Activated CD4-positive, alpha-beta T cell treated with anti-CD3 and anti-CD28 coated beads, Interleukin-2, amount 10 ng/mL, durations not matched to agents 7 days and 5 days (primary cell): Measurements from ENCODE around the gene PTPN7. TPM values are rescaled to one million over a fixed set of nuclear protein-coding genes. Genes with fewer than 3 reads are reported as not detected.
A peak's percentile ranks its signal among the peaks of the same experiment; 100 is the strongest.
"Not testable (repeated sequence)": the region's sequence is repeated elsewhere in the genome, so short reads cannot be mapped to it uniquely, and the experiment has no call there.

Experiments used
- CTCF ChIA-PET: fragments of 350-600 bp; sonication (Branson Sonifier 250); formaldehyde crosslinking; loops from one replicate; lab custom pipeline; 2021; ENCODE audit warnings: antibody characterized with exemption; lab: Charles Lee
- POLR2A ChIA-PET: fragments of 350-600 bp; sonication (Branson Sonifier 250); formaldehyde crosslinking; loops from one replicate; lab custom pipeline; 2021; ENCODE audit warnings: antibody characterized with exemption; lab: Charles Lee
- DNase-seq: peaks from one replicate; pipeline ENCODE4 v3.0.0-alpha.2; 2020
- H3K27ac Mint-ChIP-seq: one replicate; pipeline ENCODE4 v1.8.0; 2021; ENCODE audit warnings: mild to moderate bottlenecking, moderate library complexity, mixed read lengths
- H3K27me3 Mint-ChIP-seq: one replicate; pipeline ENCODE4 v1.8.0; 2021; ENCODE audit warnings: mixed read lengths
- H3K36me3 Mint-ChIP-seq: one replicate; pipeline ENCODE4 v1.8.0; 2021; ENCODE audit warnings: low read depth, mixed read lengths
- H3K4me1 Mint-ChIP-seq: one replicate; pipeline ENCODE4 v1.8.0; 2021; ENCODE audit warnings: mixed read lengths
- H3K4me3 Mint-ChIP-seq: one replicate; pipeline ENCODE4 v1.8.0; 2021; ENCODE audit warnings: mild to moderate bottlenecking, moderate library complexity, mixed read lengths
- H3K9me3 Mint-ChIP-seq: one replicate; pipeline ENCODE4 v1.8.0; 2021; ENCODE audit warnings: mixed read lengths
- total RNA-seq, 2 experiments: library from RNA; stranded (reverse); gene quantifications; one replicate each; pipeline ENCODE4 v1.2.3, GENCODE V29; 2021

The PTPN7 gene
- total RNA-seq, 2 experiments from 2014 or later, result 183 to 188 TPM

DNA sequence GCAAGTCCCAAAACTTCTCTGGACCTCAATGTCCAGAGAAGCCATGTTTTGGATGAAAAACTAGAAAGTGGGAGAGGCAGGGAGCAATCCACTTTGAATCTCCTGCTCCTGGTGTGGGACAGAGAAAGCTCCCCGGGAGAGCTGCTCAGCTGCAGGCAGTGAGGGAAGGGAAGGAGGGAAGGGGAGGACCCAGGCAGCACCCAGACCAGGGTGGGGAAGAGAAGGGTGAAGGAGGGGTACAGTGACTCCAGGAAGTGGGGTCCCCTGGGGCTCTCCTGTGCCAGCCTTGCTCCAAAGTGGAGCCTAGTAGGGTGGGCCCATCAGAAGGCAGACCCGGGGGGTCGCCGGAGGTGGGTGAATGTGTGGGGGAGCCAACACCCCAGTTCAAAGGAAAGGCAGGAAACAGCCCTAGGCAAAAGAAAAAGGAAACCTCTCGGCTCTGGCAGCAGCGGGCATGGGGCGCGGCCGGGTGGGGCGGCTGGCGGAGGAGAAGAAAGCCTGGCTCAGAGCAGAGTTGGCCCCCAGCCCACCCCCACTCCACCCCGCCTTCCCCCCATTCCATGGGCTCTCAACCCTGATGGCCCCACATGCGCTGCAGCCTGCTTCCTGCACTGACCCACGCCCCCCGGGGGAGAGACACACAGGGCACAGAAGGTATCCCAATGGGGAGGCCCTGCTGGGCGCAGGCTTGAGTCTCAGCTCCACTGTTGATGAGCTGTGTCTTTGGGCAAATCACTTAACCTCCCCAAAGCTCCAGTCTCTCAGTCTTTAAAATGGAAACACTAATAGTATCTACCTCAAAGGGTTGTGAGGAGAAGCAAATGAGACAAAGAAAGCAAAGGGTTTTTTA is 38.9 kb upstream of the PTPN7 start:
- H3K36me3 Mint-ChIP-seq, result no peaks in the 10 kb centered on the region
- H3K27ac Mint-ChIP-seq, result no peak overlapping the region
- peaks cover 33% of the 10 kb centered on the region for H3K4me1 Mint-ChIP-seq
- ChIA-PET POLR2A (no interaction called here), CTCF (interaction anchor here (1.2 kb wide), 1 partner anchor 10 kb away, joined by 3 read pairs; no protein-coding TSS in a partner anchor)
- no peak overlapping the region for H3K4me3 Mint-ChIP-seq
- H3K27me3 Mint-ChIP-seq, result peaks cover 31% of the 10 kb centered on the region
- H3K9me3 Mint-ChIP-seq, result no peaks in the 10 kb centered on the region
- no peak for DNase-seq

DNA sequence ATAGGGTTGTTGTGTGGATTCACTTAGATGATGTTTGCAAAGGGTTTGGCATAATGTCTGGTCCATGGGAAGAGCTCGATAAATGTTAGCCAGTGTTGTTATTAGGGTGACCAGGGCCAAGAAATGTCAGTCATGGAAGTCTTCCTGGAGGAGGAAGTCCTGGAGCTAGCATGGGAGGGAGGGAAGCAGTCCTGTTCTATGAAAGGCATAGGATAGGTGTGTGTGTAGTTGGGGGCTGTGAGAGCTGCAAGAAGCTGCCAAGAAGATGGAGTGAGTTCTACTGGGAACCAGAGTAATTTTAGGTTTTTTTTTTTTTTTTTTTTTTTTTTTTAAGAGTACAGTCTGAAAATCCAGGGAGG is 37.9 kb upstream of the PTPN7 start:
- Mint-ChIP-seq H3K4me1 (peaks cover 32% of the 10 kb centered on the region), H3K9me3 (no peaks in the 10 kb centered on the region), H3K4me3 (no peak overlapping the region), H3K36me3 (no peaks in the 10 kb centered on the region), H3K27ac (no peak overlapping the region), H3K27me3 (peaks cover 37% of the 10 kb centered on the region)
- ChIA-PET POLR2A (no interaction called here), CTCF (no interaction called here)
- DNase-seq, result no peak

DNA sequence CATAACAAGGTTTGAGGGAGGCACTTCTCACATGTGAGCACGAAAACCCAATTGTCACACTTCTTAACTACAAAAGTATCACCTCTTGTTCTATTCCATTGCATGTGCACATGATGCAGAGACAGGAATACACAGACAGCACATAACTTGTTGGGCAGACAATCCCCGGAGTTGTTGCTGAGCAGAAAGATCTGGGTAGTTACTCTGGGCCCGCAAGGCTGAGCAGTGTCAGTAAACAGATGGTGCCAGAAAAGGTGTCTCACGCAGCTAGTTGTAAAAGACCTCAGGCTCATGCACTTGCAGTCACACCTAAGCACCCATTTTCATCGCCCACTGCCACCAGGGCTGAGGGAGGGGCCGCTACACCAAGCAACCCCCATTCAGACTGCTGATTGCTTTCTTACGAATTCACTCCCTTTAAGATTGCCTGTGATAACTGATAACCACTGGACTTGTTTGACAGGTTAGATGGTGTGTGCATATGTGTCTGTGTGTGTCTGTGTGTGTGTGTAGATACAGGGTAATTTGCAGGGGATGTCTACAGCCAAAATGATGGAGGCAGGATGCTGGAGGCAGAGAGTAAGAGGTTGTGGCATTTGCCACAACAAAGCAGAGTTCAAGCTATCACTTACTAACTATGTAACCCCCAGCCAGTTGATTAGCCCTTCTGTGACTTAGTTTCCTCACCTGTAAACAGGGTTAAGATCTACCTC is 37.4 kb upstream of the PTPN7 start:
- ChIA-PET POLR2A (no interaction called here), CTCF (no interaction called here)
- Mint-ChIP-seq H3K27me3 (peaks cover 38% of the 10 kb centered on the region), H3K9me3 (no peaks in the 10 kb centered on the region), H3K27ac (no peak overlapping the region), H3K4me3 (no peak overlapping the region), H3K36me3 (no peaks in the 10 kb centered on the region), H3K4me1 (peaks cover 32% of the 10 kb centered on the region)
- no peak for DNase-seq

DNA sequence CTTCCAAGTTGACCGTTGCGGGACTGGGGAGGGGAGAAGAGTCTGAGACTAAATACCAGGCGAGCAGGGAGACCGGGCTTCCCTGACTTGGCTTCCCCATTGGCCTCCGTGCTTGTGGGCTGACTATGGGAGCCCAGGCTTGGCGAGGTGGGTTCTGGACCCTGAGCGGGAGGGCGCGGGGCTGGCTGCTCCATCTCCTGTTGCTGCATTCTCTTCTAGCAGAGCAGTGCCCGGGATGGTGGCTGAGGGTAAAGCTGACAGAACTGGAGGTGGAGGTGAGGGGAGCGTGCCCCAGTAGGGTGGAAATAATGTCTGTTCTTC is 33.9 kb upstream of the PTPN7 start:
- Mint-ChIP-seq H3K4me1 (peaks cover 17% of the 10 kb centered on the region), H3K9me3 (no peaks in the 10 kb centered on the region), H3K27ac (no peak overlapping the region), H3K4me3 (no peak overlapping the region), H3K36me3 (no peaks in the 10 kb centered on the region), H3K27me3 (peaks cover 39% of the 10 kb centered on the region)
- ChIA-PET POLR2A (no interaction called here), CTCF (no interaction called here)
- DNase-seq, result no peak

DNA sequence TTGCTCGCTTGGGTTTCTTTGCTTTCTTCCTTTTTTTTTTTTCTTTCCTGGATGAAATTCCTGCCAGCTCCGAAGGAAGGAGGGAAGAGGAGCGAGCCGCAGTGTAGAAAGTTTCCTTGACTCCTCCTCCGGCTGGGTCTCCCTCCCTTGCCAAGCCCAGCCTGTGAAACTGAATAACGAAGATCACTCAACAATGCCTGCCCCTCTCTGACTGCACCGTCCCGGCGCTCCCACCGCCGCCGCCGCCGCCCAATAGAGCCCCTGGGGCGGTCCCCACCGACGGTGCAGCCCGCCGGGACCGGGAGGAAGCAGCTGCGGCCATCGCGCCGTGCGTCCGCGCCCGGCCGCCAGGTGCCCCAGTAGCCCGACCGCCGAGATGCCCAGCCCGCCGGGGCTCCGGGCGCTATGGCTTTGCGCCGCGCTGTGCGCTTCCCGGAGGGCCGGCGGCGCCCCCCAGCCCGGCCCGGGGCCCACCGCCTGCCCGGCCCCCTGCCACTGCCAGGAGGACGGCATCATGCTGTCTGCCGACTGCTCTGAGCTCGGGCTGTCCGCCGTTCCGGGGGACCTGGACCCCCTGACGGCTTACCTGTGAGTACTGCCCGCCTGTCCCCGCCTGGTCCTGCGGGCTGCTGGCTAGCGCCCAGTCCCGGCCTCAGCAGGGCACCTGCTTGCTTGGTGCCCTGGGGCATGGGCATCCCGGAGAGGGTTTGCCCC is 33.4 kb upstream of the PTPN7 start, which contains the start of gene LGR6:
TSS of gene LGR6 (plus strand) at position 186 of the 714 bp plus-strand sequence. CDS start at position 377, 191 bp downstream.
- peaks cover 12% of the 10 kb centered on the region for H3K4me1 Mint-ChIP-seq
- no peaks in the 10 kb centered on the region for H3K36me3 Mint-ChIP-seq
- peaks cover 39% of the 10 kb centered on the region for H3K27me3 Mint-ChIP-seq
- no peak within 1 kb of the TSS for H3K27ac Mint-ChIP-seq
- no peak for DNase-seq
- H3K9me3 Mint-ChIP-seq, result no peaks in the 10 kb centered on the region
- H3K4me3 Mint-ChIP-seq, result no peak within 1 kb of the TSS
- CTCF ChIA-PET, result interaction anchor here (0.9 to 1.6 kb wide), 7 partner anchors 10 to 115 kb away, joined by 3 to 14 read pairs (median 4); no protein-coding TSS in a partner anchor
- POLR2A ChIA-PET, result no interaction called here

DNA sequence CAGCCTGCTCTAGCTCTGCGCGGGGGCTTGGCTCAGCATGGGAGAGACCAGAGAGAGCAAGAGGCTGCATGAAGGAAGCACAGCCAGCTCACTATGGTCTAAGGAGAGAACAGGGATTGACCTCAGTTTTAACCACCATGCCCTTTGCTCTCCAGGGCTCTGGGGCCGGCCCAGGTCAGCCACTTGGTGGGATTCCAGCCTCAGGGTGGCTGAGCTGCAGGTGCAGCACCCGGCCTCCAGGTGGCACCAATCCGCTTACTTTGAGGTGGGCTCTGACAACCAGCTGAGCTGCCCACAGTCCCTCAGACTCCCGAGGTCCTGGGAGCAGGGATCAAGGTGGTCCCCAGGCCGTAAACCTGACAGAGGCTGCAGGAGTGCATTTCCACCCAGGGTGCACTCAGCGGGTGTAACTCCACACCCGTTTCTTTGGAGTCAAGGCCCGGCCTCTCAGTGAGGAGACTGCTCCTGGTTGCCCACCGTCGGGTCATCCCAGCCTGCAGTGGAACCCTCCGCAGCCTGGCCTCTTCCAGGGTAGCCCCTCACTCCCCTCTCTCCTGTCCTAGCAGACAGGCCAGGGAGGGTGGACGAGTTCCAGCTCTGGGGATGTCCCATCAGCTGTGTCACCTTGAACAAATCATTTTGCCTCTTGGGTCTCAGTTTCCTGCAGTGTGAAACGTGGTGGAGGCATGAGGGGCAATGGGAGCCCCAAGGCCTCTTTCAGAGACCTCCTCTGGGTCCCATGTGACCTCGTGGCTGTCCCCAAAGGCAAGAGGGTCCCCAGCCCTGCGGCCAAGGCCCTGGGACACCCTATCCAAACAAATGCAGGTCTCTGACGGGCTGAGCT is 32.6 kb upstream of the PTPN7 start:
- Mint-ChIP-seq H3K9me3 (no peaks in the 10 kb centered on the region), H3K36me3 (no peaks in the 10 kb centered on the region), H3K27me3 (peaks cover 36% of the 10 kb centered on the region), H3K27ac (no peak overlapping the region), H3K4me1 (peaks cover 4% of the 10 kb centered on the region), H3K4me3 (no peak overlapping the region)
- peak; percentile 50 for DNase-seq
- CTCF ChIA-PET, result interaction anchor here (0.6 to 1.6 kb wide), 13 partner anchors 8 to 378 kb away, joined by 3 to 14 read pairs (median 4); no protein-coding TSS in a partner anchor
- POLR2A ChIA-PET, result no interaction called here

DNA sequence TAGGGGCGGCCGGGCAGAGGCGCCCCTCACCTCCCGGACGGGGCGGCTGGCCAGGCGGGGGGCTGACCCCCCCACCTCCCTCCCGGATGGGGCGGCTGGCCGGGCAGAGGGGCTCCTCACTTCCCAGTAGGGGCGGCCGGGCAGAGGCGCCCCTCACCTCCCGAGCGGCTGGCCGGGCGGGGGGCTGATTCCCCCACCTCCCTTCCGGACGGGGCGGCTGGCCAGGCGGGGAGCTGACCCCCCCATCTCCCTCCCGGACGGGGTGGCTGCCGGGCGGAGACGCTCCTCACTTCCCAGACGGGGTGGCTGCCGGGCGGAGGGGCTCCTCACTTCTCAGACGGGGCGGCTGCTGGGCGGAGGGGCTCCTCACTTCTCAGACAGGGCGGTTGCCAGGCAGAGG is 31.0 kb upstream of the PTPN7 start:
- H3K9me3 Mint-ChIP-seq, DNase-seq, H3K4me3 Mint-ChIP-seq, POLR2A ChIA-PET, H3K4me1 Mint-ChIP-seq, H3K27ac Mint-ChIP-seq, H3K36me3 Mint-ChIP-seq: not testable (repeated sequence)
- H3K27me3 Mint-ChIP-seq, result peaks cover 29% of the 10 kb centered on the region
- CTCF ChIA-PET, result interaction anchor here (1.3 kb wide), 1 partner anchor 23 kb away, joined by 3 read pairs; no protein-coding TSS in a partner anchor

DNA sequence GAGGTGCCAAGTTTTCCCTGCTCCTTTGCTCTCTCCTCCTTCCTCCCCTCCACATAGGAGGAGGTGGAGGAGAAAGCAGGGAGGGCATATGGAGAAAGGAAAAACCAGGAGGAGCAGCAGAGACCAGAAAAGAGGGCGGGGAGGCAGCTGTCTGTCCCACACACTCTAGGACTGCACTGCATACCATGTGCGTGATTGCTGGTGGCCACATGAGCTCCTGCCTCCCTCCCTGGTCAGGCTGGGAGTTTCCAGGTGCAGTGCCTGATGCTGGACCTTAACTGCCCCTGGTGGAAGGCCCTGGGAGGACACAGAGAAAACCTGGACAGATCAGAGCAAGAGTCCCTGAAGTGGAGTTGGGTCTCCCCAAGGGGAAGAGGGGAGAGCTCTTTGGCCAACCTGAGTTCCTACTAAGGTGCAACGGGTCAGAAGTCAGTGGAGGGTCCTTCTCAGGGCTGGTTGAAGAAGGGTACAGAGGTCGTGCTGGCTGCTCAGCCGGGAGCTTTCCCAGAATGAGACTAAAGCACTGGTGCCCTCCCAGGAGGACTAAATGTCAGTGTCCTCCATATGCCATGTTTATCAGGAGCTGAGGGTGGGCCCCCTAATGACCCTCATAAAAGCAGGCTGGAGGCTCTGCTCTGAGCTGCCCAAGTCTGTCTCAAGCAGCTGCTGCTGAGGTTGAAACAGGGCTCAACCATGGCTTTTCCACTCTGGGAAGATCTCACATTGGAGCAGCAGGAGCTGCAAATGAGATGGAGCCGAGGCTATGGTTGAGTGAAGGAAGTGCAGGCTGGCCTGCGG is 29.7 kb upstream of the PTPN7 start:
- H3K9me3 Mint-ChIP-seq, result no peaks in the 10 kb centered on the region
- no peak for DNase-seq
- peaks cover 1% of the 10 kb centered on the region for H3K4me1 Mint-ChIP-seq
- H3K27ac Mint-ChIP-seq, result no peak overlapping the region
- H3K27me3 Mint-ChIP-seq, result peaks cover 19% of the 10 kb centered on the region
- ChIA-PET CTCF (interaction anchor here (0.6 to 3.0 kb wide), 9 partner anchors 10 to 529 kb away, joined by 3 to 8 read pairs (median 3); no protein-coding TSS in a partner anchor), POLR2A (no interaction called here)
- no peaks in the 10 kb centered on the region for H3K36me3 Mint-ChIP-seq
- H3K4me3 Mint-ChIP-seq, result no peak overlapping the region

DNA sequence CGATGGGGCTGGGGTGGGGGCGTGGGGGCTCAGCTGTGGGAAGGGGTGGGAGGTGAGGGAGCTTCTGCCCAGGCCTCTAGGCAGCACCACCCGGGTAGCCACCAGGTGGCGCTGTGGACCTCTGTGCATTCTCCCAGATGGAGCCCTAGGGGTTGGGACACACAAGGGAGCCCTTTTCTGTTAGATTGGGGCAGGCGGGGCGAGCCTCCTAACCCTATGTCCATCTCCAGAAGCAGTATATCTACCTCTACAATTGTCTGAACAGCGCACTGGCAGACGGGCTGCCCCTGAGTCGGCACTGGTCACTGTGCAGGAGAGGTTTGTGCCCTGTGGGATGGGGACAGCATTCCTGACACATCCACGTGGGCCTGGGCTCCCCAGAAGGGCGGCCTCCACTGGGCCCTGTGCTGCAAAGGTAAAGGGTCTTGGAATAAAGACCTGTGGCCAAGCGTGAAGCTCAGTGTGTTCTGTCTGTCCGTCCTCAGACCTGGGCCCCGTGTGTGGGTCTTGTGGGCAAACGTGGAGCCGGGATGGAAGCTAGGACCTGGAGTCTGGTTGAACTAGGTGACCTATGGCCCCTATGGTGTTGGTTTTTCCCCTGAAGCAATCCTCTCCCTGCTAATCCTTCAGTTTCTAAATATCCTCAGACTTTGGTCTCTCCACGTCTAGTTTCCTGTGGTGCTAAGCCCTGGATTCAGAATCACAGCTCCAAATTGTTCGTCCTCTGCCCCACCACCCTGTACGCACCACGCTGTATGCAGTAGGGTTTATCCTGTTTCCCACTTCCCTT is 28.8 kb upstream of the PTPN7 start:
- no peak overlapping the region for H3K27ac Mint-ChIP-seq
- DNase-seq, result peak; percentile 79
- H3K4me1 Mint-ChIP-seq, result peaks cover 8% of the 10 kb centered on the region
- H3K27me3 Mint-ChIP-seq, result peaks cover 11% of the 10 kb centered on the region
- no peaks in the 10 kb centered on the region for H3K36me3 Mint-ChIP-seq
- H3K9me3 Mint-ChIP-seq, result no peaks in the 10 kb centered on the region
- ChIA-PET POLR2A (no interaction called here), CTCF (interaction anchor here (0.6 to 3.0 kb wide), 11 partner anchors 10 to 530 kb away, joined by 3 to 8 read pairs (median 3); no protein-coding TSS in a partner anchor)
- H3K4me3 Mint-ChIP-seq, result no peak overlapping the region

DNA sequence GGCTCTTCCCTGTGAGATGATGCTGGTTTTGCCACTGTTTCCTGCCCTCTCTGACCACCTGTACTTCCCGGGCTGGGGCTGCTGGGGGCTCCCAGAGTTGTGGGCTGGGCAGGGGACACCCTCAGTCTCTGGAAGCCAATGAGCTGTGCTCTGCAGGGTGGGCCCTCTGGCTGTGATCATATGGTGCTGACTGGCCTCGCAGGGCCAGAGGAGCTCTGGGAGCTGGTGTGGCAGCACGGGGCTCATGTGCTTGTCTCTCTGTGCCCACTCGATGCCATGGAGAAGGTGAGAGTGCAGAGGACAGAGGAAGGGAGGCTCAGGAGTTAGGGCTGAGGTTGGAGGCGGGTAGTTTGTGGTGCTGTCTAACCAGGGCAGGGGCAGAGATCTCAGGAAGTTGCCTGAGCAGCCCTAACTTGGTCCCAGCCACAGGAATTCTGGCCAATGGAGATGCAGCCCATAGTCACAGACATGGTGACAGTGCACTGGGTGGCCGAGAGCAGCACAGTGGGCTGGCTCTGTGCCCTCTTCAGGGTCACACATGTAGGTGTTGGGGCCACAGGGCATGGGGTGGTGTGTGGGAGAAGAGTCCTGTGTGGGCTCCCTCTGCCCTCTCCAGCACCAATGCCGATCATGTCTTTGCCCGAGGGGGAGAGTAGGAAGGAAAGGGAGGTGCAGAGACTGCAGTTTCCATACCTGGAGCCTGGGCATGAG is 27.4 kb upstream of the PTPN7 start:
- Mint-ChIP-seq H3K27me3 (peaks cover 8% of the 10 kb centered on the region), H3K36me3 (no peaks in the 10 kb centered on the region), H3K9me3 (no peaks in the 10 kb centered on the region), H3K27ac (no peak overlapping the region), H3K4me1 (peaks cover 12% of the 10 kb centered on the region), H3K4me3 (no peak overlapping the region)
- ChIA-PET POLR2A (no interaction called here), CTCF (interaction anchor here (1.0 to 3.0 kb wide), 5 partner anchors 9 to 531 kb away, joined by 3 to 8 read pairs (median 3); no protein-coding TSS in a partner anchor)
- no peak for DNase-seq
